HL-60/S4 treated with phorbol 12-myristate 13-acetate at 8.2 ng/mL for 4 days and 3 days (cell line): ENCODE data around the gene AHR.

Experiments
- in situ Hi-C: fragments of 300-500 bp; cut with MboI; formaldehyde crosslinking; loops from 2 replicates; pipeline ENCODE4 v1.15.0; 2022; ENCODE audit warnings: low sequenced_read_pairs

The AHR gene

DNA sequence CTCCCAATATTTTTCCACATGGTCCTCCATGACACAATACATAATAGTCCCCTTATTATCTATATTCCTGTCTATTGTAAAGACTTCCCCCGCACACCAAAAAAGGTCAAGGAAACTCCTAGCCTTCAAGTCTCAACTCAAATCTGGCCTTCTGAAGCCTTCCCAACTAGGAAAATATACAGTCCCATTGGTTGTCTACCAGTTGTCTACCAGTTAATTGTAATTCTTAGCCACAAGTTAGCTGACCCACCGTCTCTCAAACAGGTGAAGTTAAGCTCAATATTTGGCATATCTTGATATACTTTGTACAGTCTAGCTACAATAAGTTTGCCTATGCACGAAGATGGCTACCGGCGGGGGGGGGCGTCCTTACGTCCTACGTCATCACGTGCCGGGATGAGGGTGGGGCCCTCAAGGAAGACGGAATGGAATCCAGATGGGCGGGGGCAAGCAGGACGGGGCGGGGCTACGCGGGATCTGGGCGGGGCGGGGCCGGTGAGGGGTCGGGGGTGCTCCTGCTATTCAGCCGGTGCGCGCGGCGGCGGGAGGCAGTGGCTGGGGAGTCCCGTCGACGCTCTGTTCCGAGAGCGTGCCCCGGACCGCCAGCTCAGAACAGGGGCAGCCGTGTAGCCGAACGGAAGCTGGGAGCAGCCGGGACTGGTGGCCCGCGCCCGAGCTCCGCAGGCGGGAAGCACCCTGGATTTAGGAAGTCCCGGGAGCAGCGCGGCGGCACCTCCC, at the start of gene AHR:
Gene AHR, plus strand, starts transcription at position 551 of the 738 bp plus-strand sequence. CDS start 613 bp downstream, outside the sequence.
- in situ Hi-C loops, result no loop called here

DNA sequence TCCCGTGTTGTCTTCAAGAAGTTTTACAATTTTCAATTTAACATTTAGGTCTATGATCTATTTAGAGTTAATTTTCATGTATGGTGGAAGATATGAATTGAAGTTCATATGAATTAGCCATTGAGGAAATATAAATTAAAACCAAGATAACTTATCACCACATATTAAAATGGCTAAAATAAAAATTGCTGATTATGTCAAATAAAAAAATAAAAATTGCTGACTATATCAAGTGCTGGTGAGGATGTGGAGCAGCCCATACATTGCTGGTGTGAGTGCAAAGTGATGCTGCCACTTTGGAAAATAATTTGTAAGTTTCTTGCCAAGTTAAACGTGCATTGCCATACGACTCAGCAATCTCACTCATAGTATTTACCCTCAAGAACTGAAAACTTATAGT, 44.6 kb upstream of the AHR start:
- in situ Hi-C loops, result no loop called here

- in situ Hi-C loops, result no loop called here
Measured at GRCh38 chr7:17255926-17256325, 42.5 kb upstream of the AHR start.

DNA sequence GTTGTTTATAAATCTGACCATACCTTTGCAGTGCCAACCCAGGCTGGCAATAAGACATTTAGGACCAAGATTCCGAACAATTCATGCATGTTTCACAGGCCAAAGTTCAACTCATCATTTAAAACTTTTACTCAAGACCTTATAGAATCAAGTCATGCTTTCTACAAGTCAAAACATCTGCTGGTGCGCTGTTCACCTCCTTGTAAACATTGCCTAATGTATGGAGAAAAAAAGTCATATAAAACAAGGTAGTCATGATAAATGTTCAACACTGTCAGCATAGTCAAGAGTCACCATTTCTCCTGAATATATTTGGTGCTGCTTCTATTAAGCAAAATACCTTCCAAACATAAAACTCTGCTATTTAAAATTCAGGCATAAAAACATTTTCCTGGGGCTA, 42.1 kb upstream of the AHR start:
- in situ Hi-C loops, result no loop called here

DNA sequence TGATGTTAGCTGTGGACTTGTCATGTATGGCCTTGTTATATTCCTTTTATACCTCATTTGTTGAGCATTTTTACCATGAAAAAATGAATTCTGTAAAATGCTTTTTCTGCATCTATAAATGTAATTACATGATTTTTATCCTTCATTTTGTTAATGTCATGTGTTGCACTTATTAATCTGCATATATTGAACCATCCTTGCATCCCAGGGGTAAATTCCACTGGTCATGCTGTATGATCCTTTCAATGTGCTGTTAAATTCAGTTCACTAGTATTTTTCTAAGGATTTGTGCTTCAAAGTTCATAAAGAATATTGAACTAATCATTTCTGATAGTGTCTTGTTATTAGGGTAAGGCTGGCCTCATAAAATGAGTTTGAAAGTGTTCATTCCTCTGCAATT, 31.9 kb upstream of the AHR start:
- in situ Hi-C loops, result no loop called here

- in situ Hi-C loops, result no loop called here
Measured at GRCh38 chr7:17269341-17270221, 28.9 kb upstream of the AHR start.

DNA sequence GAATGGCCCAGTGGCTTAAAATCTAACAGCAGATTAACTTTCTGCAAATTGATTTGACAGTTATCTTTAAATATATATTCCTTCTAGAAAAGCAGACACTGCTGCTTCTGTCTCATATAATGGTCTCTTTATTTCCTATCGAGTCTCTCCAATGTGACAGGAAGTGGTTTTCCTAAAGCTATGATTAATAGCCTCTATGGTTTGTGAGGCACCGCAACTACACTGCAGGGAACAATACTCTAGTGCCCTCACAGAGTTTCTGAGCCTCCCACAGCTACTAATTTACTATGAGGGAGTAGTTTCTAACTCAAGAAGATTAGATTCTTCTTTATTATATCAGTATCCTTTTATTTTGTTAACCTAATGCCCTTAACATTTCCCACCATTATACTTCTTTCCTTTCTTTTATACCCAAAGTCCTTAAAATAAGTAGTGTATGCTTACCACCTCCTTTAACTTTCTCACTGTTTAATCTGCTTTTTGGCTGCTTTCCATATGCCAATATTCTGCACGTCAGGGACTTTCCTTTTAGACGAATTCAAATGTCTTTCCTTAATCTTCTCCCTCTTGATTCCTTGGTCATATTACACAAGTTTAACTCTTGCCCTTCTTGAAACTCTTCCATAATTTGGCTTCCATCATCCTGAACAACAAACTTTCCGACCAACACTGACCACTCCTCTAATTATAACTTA, 23.8 kb upstream of the AHR start:
- in situ Hi-C loops, result no loop called here

- in situ Hi-C loops, result no loop called here
Measured at GRCh38 chr7:17275749-17276671, 22.4 kb upstream of the AHR start.

DNA sequence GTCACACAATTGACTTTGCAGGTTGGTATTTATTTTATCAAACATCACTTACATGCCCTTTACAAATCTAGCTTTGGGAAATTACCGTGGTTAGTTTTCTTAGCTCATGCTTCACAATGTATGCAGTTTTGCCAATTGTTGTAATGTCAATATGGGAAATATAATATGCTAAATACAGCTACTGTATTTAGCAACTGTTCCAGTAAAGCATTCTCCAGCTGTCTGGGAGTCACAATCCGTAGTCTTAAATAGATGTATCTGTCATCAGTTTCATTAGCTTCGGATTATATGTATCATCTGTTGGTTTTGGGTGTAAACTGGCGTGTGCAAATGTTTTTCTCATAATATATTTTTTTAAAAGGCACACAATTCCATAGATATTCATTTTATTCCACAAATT, 19.4 kb upstream of the AHR start:
- in situ Hi-C loops, result no loop called here

- in situ Hi-C loops, result no loop called here
Measured at GRCh38 chr7:17289074-17289645, 9.3 kb upstream of the AHR start.

GRCh38 chr7:17292843-17293242, 5.6 kb upstream of the AHR start:
- in situ Hi-C loops, result no loop called here

DNA sequence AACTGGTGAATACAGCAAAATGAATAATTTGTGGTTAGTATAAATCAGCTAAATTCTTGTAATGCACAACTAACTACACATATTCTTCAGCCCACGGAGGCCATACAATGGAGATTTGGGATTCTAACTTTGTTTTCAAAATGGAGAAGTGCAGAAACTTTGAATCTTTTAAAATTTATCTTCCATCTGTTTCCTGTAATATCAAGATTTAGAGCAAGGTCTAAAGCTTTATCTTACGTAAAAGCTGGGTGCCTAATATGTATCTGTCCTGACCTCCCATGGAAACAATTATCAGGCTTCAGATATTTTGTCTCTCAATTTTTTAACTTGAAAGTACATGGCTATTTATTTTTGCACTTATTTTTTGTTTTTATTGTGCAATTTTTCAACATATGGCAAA, 5.0 kb upstream of the AHR start:
- in situ Hi-C loops, result no loop called here

GRCh38 chr7:17297243-17297642, 1.2 kb upstream of the AHR start:
- in situ Hi-C loops, result no loop called here

- in situ Hi-C loops, result no loop called here
Measured at GRCh38 chr7:17298840-17299482, 509 bp downstream of the AHR start.

DNA sequence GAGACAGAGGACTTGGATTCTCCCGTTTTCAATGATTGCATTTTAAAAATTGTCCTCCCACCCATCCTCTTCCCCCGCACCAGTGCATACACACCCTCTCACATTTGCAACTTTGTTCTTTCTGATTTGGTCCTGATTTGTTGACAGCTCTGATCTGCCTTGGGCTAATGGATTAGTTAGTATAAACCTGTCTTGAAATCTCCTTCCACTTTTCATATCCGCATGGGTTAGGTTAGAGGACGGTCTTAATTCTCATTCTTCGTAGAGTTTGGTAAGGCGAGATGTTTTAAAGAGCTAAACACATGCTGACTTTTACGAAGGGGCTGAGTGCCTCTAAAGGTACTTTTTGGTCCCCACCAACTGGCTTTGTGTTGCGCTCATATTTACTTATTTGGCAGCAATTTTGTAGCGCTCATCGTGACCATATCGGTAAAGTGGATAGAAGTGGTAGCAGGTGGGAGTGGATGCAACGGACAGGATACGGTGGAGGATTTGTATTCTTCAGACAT, 1.1 kb downstream of the AHR start:
- in situ Hi-C loops, result no loop called here

DNA sequence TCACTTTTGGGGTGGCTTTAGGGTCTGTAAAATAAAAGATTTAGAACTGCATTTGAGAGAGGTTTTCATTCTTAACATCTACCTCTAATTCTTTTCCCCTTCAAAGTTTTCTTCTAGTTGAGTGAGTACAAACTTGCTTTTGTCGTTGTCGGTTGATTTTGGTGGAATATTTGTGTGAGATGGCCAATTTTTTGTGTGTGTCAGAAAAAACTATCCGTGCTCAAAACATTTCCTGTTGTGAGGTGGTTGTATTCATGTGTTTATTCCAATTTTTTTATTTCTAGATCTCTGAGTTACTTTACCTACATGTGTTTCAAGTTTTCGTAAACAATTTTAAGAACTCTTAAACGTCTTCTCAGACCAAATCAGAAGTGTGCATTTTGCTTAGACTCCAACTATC, 1.6 kb downstream of the AHR start:
- in situ Hi-C loops, result no loop called here

- in situ Hi-C loops, result no loop called here
Measured at GRCh38 chr7:17300437-17300836, 2.0 kb downstream of the AHR start.

DNA sequence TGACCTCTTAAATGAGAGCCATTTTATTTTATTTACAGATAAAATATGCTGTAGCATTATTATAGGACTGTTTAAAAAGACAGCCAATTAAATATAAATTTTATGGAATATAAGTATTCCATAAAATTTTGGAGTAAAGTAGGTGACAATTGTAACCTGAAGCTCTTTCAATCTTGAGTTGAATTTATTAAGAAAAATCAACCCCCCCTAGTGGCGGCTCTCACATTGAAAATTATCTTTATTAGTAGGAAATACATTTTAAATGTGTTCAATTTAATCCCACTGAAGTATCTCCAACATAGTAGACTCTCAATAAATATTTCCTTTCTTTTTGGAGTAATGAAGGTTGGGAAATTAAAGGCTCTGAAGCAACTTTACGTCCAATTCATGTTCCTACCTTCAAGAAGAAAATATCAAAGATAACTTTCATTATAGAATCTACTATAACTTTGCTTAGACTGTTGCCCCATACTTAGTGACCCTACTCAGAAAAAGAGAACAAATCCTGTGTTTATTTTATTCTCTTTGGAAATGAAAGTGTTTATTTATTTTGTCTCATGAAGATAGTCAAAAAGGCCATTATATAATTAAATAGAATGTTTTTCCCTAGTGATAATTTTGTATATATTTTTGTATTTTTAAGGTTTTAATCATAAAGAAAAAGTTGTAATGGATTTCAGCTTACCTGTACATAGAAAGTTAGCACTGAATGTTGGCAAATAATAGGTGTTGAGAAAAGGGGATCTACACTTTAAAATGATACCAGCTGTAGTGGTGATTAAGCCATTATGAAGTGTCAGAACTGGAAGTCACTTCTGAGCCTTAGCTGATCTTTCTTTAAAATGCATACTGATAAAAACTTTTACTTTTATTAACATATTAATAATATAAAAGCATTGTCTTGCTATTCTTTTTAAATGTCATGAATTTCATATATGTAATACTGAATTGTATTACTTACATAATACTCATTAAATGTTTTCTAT, 3.3 kb downstream of the AHR start:
- in situ Hi-C loops, result no loop called here
